ENCODE results near the gene LDHD. TPM values are rescaled to one million over a fixed set of nuclear protein-coding genes. Genes with fewer than 3 reads are reported as not detected.
A peak's percentile ranks its signal among the peaks of the same experiment; 100 is the strongest.

Gene LDHD
- total RNA-seq, 2 experiments from 2014 or later: not detected

GRCh38 chr16:75083813-75084212 lies 32.8 kb downstream of the LDHD start:
- no peaks in the 10 kb centered on the region for H3K9me3 Mint-ChIP-seq
- no peak for DNase-seq
- H3K27me3 Mint-ChIP-seq: no peaks in the 10 kb centered on the region

DNA sequence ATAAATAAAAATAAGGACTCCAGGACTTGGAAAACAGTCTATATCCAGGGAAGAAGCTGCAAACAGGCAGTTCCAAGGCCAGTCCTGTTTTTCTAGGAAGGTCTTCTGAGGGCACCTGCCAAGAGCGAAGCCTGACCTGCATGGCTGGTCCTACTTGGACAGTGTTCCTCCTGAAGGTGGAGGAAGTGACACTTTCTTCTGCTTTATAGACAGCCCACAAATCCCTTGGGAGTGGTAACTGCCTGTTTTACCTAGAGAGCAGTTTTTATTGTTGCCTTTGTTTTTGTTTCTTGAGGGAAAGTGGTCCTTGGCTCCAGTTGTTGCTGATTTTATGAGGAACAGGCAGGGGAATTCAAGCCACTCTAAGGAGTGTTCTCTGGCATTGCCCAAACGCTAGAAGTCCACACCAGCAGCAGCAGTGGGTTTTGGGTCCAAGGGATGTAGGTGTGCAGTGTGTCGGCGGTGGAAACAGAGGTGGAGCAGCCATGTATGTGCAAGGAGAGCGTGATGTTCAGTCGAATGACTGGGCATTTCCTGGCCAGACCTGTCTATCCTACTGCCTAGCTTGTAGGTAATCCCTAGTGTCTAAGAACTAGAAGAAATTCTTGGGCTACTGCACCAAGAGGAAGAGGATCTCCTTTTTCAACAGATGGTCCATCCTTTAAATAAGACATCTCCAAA lies 35.3 kb downstream of the LDHD start:
- no peak overlapping the region for H3K4me3 Mint-ChIP-seq
- H3K4me1 Mint-ChIP-seq: peaks cover 10% of the 10 kb centered on the region
- no peak for DNase-seq
- H3K9me3 Mint-ChIP-seq: peaks cover 5% of the 10 kb centered on the region
- no peak overlapping the region for H3K27ac Mint-ChIP-seq
- H3K36me3 Mint-ChIP-seq: no peaks in the 10 kb centered on the region
- H3K27me3 Mint-ChIP-seq: no peaks in the 10 kb centered on the region

More at GRCh38 chr16:75083813-75084212, 32.8 kb downstream of the LDHD start:
- H3K4me1 Mint-ChIP-seq: peaks cover 4% of the 10 kb centered on the region
- no peaks in the 10 kb centered on the region for H3K36me3 Mint-ChIP-seq
- no peak overlapping the region for H3K27ac Mint-ChIP-seq
- H3K4me3 Mint-ChIP-seq: no peak overlapping the region

DNA sequence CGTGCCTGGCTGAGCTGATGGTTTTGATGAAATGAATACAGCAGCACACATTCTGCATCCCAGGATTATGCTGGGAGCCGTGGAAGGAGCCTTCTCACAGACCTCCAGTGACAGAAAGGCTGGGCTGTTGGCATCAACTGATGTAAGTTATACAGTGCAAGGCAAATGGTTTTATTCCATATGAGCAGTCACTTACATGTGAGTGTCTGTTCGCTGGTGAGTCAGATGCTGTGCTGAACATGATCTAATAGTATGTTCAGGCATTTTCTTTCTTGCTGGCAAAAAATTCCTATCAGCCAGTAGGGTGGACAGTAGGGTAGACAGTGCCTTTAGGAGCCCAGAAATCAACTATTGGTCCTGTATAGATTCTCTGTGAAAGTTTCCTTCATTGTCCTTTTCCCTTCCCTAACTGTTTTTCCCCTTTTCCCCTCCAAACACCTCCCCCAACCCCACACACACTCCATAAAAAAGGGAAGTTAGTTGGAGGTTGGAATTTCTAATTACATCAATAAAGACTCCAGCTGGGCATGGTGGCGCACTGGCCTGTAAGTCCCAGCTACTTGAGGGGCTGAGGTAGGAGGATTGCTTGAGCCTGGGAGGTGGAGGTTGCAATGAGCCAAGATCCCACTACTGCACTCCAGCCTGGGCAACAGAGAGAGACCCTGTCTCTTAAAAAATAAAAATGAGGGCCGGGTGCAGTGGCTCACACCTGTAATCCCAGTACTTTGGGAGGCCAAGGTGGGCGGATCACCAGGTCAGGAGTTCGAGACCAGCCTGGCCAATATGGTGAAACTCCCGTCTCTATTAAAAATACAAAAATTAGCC lies 36.2 kb downstream of the LDHD start:
- Mint-ChIP-seq H3K9me3 (peaks cover 5% of the 10 kb centered on the region), H3K4me3 (no peak overlapping the region), H3K27ac (no peak overlapping the region), H3K27me3 (no peaks in the 10 kb centered on the region), H3K36me3 (no peaks in the 10 kb centered on the region), H3K4me1 (peaks cover 17% of the 10 kb centered on the region)
- no peak for DNase-seq

DNA sequence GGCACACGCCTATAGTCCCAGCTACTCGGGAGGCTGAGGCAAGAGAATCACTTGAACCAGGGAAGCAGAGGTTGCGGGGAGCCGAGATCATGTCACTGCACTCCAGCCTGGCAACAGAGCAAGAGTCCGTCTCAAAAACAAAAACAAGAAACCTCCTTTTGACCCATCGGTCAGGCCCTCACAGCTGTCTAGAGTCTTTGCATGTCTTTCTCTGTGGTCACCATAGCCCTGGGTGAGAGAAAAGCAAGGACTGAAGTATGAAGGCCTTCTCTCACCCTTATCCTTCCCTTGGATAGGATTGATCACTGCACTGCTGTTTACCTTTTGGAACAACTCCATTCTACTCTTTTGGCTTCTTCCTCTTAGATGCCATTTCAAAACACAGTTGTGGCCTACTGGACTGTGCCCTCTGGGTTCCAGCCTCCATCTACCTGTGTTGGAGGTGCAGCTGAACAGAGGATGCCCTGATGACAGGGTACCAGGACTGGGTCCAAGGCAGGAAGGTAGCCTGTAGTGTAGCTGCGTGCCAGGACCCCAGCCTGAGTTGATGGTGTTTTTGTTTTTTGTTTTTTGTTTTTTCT lies 37.1 kb downstream of the LDHD start:
- Mint-ChIP-seq H3K4me3 (no peak overlapping the region), H3K4me1 (peaks cover 25% of the 10 kb centered on the region), H3K36me3 (no peaks in the 10 kb centered on the region), H3K27ac (no peak overlapping the region), H3K27me3 (no peaks in the 10 kb centered on the region), H3K9me3 (peaks cover 5% of the 10 kb centered on the region)
- DNase-seq: no peak

DNA sequence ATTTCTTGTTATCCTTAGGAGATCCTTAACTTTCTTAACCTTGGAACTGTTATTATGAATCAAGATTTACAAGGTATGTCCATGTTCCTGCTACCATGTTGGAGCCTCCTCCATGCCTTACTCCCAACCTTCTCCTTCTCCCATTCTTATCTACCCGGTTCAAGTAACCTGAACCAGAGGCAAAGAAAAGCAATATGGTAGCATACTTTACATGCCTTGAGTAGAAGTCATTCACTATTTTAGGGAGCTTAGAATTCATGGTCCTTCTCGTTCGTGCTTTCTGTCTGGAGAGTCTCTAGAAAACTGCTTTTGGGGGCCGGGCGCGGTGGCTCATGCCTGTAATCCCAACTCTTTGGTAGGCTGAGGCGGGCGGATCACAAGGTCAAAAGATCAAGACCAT lies 37.7 kb downstream of the LDHD start:
- no peaks in the 10 kb centered on the region for H3K36me3 Mint-ChIP-seq
- no peak overlapping the region for H3K27ac Mint-ChIP-seq
- H3K9me3 Mint-ChIP-seq: peaks cover 5% of the 10 kb centered on the region
- DNase-seq: no peak
- no peak overlapping the region for H3K4me3 Mint-ChIP-seq
- no peaks in the 10 kb centered on the region for H3K27me3 Mint-ChIP-seq
- peaks cover 30% of the 10 kb centered on the region for H3K4me1 Mint-ChIP-seq

GRCh38 chr16:75075688-75076268 lies 40.8 kb downstream of the LDHD start:
- Mint-ChIP-seq H3K9me3 (peaks cover 5% of the 10 kb centered on the region), H3K4me1 (peaks cover 32% of the 10 kb centered on the region), H3K4me3 (peak overlapping the region; percentile 2), H3K36me3 (no peaks in the 10 kb centered on the region), H3K27ac (peak overlapping the region; percentile 32), H3K27me3 (no peaks in the 10 kb centered on the region)
- DNase-seq: no peak

DNA sequence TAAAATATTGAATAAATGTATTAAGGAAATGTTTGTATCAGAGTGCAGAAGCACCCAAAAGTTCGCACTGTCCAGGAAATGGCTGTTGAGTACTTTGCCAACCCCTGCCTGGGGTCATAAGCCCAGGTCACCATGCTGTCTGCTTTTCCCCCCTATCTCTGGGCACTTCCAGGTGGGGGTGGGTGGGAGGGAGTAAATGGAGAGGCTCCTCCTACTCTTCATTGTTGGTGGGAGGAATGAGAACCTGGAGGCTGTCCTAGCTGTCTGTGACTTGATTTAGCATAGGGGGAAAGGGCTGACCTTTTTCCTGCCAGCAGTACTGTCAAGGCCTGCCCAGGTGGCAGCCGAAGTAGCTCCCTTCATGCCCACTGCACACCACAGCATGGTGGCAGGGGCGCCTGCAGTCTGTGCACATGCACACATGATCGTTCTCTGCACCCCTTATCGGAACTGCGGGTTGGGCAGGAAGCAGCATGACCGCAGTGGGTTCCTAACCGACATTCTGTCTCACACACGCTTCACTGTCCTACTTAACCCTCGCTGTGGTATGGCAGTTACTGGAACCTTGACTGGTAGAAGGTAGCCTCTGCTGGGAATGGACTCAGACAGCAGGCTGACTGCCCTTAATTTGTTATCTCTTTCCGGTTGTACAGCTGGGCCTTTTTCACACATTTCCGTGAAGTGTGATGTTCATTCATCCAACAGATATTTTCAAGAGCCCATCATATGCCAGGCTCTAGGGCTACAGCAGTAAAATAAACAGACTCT lies 41.5 kb downstream of the LDHD start:
- peak overlapping the region; percentile 32 for H3K27ac Mint-ChIP-seq
- H3K4me1 Mint-ChIP-seq: peaks cover 35% of the 10 kb centered on the region

GRCh38 chr16:75074304-75074793 lies 42.2 kb downstream of the LDHD start:
- Mint-ChIP-seq H3K27me3 (no peaks in the 10 kb centered on the region), H3K9me3 (peaks cover 5% of the 10 kb centered on the region), H3K27ac (peak overlapping the region; percentile 52), H3K4me1 (peaks cover 35% of the 10 kb centered on the region), H3K4me3 (no peak overlapping the region), H3K36me3 (no peaks in the 10 kb centered on the region)
- DNase-seq: no peak

More for the DNA sequence above, 41.5 kb downstream of the LDHD start:
- H3K36me3 Mint-ChIP-seq: no peaks in the 10 kb centered on the region
- DNase-seq: peak; percentile 72
- H3K9me3 Mint-ChIP-seq: peaks cover 5% of the 10 kb centered on the region
- H3K4me3 Mint-ChIP-seq: peak overlapping the region; percentile 2
- H3K27me3 Mint-ChIP-seq: no peaks in the 10 kb centered on the region

DNA sequence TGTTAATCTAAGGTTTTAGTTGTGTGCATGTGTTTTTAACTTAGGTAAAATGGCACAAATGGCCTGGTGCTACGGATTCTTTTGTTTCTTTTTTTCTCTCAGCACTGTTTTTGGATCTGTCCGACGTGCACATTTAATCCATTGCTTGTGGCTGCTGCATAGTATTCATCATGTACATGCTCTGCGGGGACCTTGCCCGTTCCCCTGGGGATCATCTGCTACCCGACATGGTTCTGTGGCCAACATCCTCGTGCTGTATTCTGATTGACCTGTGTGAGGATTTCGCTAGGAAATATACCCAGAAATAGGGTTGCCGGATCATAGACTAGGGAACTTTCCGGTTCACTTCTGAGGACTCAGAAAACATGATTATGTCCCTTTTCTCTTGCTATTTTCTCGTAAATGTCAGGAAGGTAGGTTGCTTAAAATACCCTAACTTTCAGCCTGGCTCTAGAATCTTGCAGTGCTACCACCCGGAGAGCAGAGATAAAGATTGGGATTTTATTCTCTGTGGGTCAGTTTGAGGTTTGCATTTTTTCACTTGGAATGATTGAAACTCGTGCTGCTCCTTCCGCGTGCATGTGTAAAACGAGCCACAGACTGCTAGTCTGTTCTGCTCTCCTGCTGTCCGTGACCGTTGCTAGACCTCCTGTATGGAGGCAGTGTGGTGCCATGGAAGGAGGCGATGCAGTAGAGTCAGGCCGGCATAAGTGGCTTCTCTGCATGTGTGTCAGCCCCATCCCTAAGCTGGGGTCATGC lies 42.9 kb downstream of the LDHD start:
- Mint-ChIP-seq H3K27ac (no peak overlapping the region), H3K36me3 (no peaks in the 10 kb centered on the region), H3K27me3 (no peaks in the 10 kb centered on the region)

DNA sequence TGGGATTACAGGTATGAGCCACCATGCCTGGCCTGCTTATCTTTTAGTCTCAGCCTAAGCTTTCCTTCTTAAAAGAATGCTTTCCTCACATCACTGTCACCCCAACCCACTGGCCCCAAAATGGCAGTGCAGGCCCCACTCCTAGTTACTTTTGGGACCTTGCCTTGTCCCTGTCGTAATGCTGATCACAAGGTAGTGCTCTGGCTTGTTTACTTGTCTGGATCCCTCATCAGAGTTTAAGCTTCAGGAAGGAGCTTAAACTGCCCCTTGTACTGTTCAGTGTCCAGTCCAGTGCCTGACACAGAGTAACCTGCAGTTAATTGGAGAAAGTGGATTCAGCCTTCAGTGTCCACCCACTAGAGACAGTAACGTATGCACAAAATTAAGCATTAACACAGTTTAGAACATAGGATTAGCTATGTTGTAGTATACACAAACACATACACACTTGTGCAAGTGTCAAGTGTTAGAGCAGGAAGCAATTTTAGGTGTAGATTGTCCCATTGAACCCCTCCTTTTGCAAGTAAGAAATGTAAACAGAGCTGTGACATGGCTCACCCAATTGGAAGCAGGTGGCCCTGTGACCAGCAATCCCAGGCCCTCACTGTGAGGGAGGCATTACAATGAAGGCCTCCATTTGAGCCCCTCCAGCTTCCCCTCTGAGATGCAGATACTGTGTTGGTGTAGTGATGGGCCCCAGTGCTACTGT lies 44.2 kb downstream of the LDHD start:
- no peak overlapping the region for H3K27ac Mint-ChIP-seq
- no peaks in the 10 kb centered on the region for H3K36me3 Mint-ChIP-seq
- DNase-seq: no peak
- peaks cover 5% of the 10 kb centered on the region for H3K9me3 Mint-ChIP-seq
- peaks cover 35% of the 10 kb centered on the region for H3K4me1 Mint-ChIP-seq
- no peak overlapping the region for H3K4me3 Mint-ChIP-seq
- no peaks in the 10 kb centered on the region for H3K27me3 Mint-ChIP-seq

More for the DNA sequence above, 42.9 kb downstream of the LDHD start:
- DNase-seq: no peak
- peaks cover 5% of the 10 kb centered on the region for H3K9me3 Mint-ChIP-seq
- H3K4me1 Mint-ChIP-seq: peaks cover 35% of the 10 kb centered on the region
- no peak overlapping the region for H3K4me3 Mint-ChIP-seq

DNA sequence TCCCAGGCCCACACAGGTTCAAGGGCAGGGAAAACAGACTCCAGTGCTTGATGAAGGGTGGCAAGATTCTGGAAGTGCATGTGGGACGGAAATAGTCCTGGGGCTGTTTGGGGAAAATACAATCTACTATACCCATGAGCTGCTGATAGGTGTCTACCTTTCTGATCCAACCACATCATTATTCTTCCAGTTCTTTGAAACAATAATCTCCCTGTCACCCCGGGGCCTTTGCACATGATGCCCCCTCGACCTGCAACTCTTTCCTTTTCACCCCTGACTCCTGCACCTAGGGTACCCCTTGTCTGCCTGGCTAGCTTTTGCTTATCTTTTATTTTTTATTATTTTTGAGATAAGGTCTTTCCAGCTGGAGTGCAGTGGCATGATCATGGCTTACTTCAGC lies 45.0 kb downstream of the LDHD start:
- peaks cover 37% of the 10 kb centered on the region for H3K4me1 Mint-ChIP-seq
- no peaks in the 10 kb centered on the region for H3K27me3 Mint-ChIP-seq
- H3K4me3 Mint-ChIP-seq: no peak overlapping the region
- DNase-seq: no peak
- H3K27ac Mint-ChIP-seq: no peak overlapping the region
- H3K36me3 Mint-ChIP-seq: no peaks in the 10 kb centered on the region
- H3K9me3 Mint-ChIP-seq: peaks cover 1% of the 10 kb centered on the region

- Mint-ChIP-seq H3K27ac (no peak overlapping the region), H3K4me1 (peaks cover 30% of the 10 kb centered on the region)
These were observed 46.4 kb downstream of the LDHD start for GRCh38 chr16:75070012-75070841.

More at GRCh38 chr16:75070012-75070841, 46.4 kb downstream of the LDHD start:
- Mint-ChIP-seq H3K36me3 (no peaks in the 10 kb centered on the region), H3K9me3 (no peaks in the 10 kb centered on the region), H3K4me3 (no peak overlapping the region), H3K27me3 (no peaks in the 10 kb centered on the region)
- no peak for DNase-seq
